ENCODE results near the gene CCDC57. TPM values are rescaled to one million over a fixed set of nuclear protein-coding genes. Genes with fewer than 3 reads are reported as not detected.

CCDC57 gene
- total and polyA plus RNA-seq, 2 of the 8 experiments (the other 6 are each of a cell fraction or from before 2014, with no cell fraction given) = 8.4 to 12.9 TPM

- no peak overlapping the region for H3K23ac ChIP-seq (ENCODE audit: insufficient read length)
- H3K56ac ChIP-seq (replicated peaks; ENCODE audit: insufficient read length, low read depth, low read length) = no peak overlapping the region
- no peak overlapping the region for H3K14ac ChIP-seq (ENCODE audit: insufficient read length)
- H2BK20ac ChIP-seq (ENCODE audit: low read length) = no peak overlapping the region
- peaks cover 0 to 3% (median 0%) of the 10 kb centered on the region in 4 experiments; a peak in 1 of 7 replicates for H3K4me1 ChIP-seq (replicated peaks in 1 of 4; ENCODE audit: control insufficient read depth in 3 of 4, insufficient read depth in 4 of 4, low read length in 3 of 4)
- DNase-seq (ENCODE audit: low read depth in 1 of 2, low spot score in 2 of 2) = peak in 1 of 2 experiments; percentile 42
- no peak overlapping the region for H2BK15ac ChIP-seq (ENCODE audit: low read length)
- H4K91ac ChIP-seq (replicated peaks; ENCODE audit: insufficient read length, low read length) = no peak overlapping the region
- ChIA-PET CTCF (ENCODE audit: partially characterized antibody) (interaction anchor here (0.9 to 2.2 kb wide), 5 partner anchors 13 to 63 kb away, joined by 3 to 9 read pairs (median 4); partner anchors contain the start of gene DCXR), POLR2A (ENCODE audit: partially characterized antibody) (interaction anchor here (0.8 to 8.8 kb wide), 5 partner anchors 13 to 34 kb away, joined by 3 to 105 read pairs (median 4); partner anchors contain the start of gene DUS1L)
- H3K9ac ChIP-seq (replicated peaks in 1 of 4; ENCODE audit: extremely low read depth in 1 of 4, low read depth in 3 of 4, low read length in 3 of 4) = no peak overlapping the region
- H2BK120ac ChIP-seq (replicated peaks; ENCODE audit: low read depth, low read length) = no peak overlapping the region
- H3K23me2 ChIP-seq (ENCODE audit: low read depth, low read length) = no peaks in the 10 kb centered on the region
- H3K36me3 ChIP-seq (ENCODE audit: control insufficient read depth in 2 of 4, insufficient read depth in 4 of 4, low read length in 3 of 4) = peaks cover 65 to 95% (median 88%) of the 10 kb centered on the region in 4 experiments
- H4K8ac ChIP-seq (ENCODE audit: extremely low read depth, insufficient read depth, low read length) = peak overlapping the region; percentile 68
- H3K9me3 ChIP-seq (ENCODE audit: insufficient read depth in 2 of 2, low read depth in 1 of 2, low read length in 1 of 2) = no peaks in the 10 kb centered on the region
- no peak overlapping the region for H3K4me2 ChIP-seq (ENCODE audit: insufficient read depth in 1 of 2, low read depth in 2 of 2, low read length in 2 of 2)
- H2AFZ ChIP-seq (ENCODE audit: low read length) = no peak overlapping the region
- peaks cover 13% of the 10 kb centered on the region for H3K79me1 ChIP-seq (ENCODE audit: low read depth, low read length)
- no peak for FAIRE-seq
- no peak overlapping the region for H3K4ac ChIP-seq (replicated peaks; ENCODE audit: insufficient read length, low read depth, low read length)
- H3K18ac ChIP-seq (ENCODE audit: extremely low read depth, low read length) = no peak overlapping the region
- 94% methylated on average over 24 of the region's 29 CpGs; no CpG with 5 or more reads in 1 of the 2 experiments for WGBS, 2 experiments (ENCODE audit: extremely low coverage in 1 of 2, insufficient coverage in 1 of 2, insufficient read length in 1 of 2, insufficient replicate concordance in 2 of 2, low coverage in 1 of 2, low lambda C conversion rate in 2 of 2, missing lambda C conversion rate in 1 of 2)
- H3K27me3 ChIP-seq (replicated peaks in 1 of 4; ENCODE audit: control insufficient read depth in 3 of 4, extremely low read depth in 1 of 4, insufficient read depth in 3 of 4, low read length in 3 of 4) = no peaks in the 10 kb centered on the region
- H2BK12ac ChIP-seq (ENCODE audit: low read depth, low read length) = no peak overlapping the region
- H2AK5ac ChIP-seq (ENCODE audit: low read depth, low read length) = no peak overlapping the region
- no peak overlapping the region for H3K27ac ChIP-seq (ENCODE audit: low read depth, low read length)
- H4K5ac ChIP-seq (ENCODE audit: insufficient read length, low read depth, low read length) = no peak overlapping the region
- no peak overlapping the region for H3K4me3 ChIP-seq (ENCODE audit: extremely low read depth in 1 of 4, insufficient read depth in 2 of 4, low read depth in 3 of 4, low read length in 4 of 4)
- H4K20me1 ChIP-seq (replicated peaks in 1 of 2; ENCODE audit: control insufficient read depth in 1 of 2, insufficient read depth in 2 of 2, low read length in 2 of 2) = peaks cover 22 to 77% of the 10 kb centered on the region in 2 experiments
- peaks cover 0 to 18% of the 10 kb centered on the region in 2 experiments; a peak in 2 of 4 replicates for H3K79me2 ChIP-seq (ENCODE audit: control insufficient read depth in 1 of 2, insufficient read depth in 2 of 2, low read length in 2 of 2)
- no peak overlapping the region for H2BK5ac ChIP-seq (ENCODE audit: low read depth, low read length)
- TF ChIP-seq TEAD4 (IDR thresholded peaks at IDR 0.05; ENCODE audit: low read depth, low read length) (no peak), SRF (IDR thresholded peaks at IDR 0.05; ENCODE audit: low read depth, low read length) (no peak), TCF12 (IDR thresholded peaks at IDR 0.05; ENCODE audit: low read depth, low read length) (no peak), CHD1 (IDR thresholded peaks at IDR 0.05; ENCODE audit: low read depth, low read length) (no peak), RBBP5 (IDR thresholded peaks at IDR 0.05; ENCODE audit: borderline replicate concordance, low read depth, low read length) (no peak), ATF2 (IDR thresholded peaks at IDR 0.05; ENCODE audit: low read length) (no peak), TAF7 (optimal IDR thresholded peaks at IDR 0.05; ENCODE audit: borderline replicate concordance, low read depth, low read length) (no peak), SAP30 (IDR thresholded peaks at IDR 0.05; ENCODE audit: insufficient read depth, insufficient replicate concordance, low read length) (no peak), GABPA (IDR thresholded peaks at IDR 0.05; ENCODE audit: borderline replicate concordance, insufficient read depth, low read length) (no peak)
Measured at GRCh38 chr17:82090549-82091263, 121.9 kb downstream of the CCDC57 start.
